GM15510 (cell line): ENCODE measurements around the gene AGBL5.
A peak's percentile ranks its signal among the peaks of the same experiment; 100 is the strongest.

Experiments
- POLR2A ChIP-seq: IDR thresholded peaks from 3 replicates; pipeline ENCODE4 v1.6.1; 2011; ENCODE audit warnings: borderline replicate concordance; ENCODE audit not compliant: insufficient read length; ENCODE audit errors: extremely low read depth

Gene AGBL5, protein sequence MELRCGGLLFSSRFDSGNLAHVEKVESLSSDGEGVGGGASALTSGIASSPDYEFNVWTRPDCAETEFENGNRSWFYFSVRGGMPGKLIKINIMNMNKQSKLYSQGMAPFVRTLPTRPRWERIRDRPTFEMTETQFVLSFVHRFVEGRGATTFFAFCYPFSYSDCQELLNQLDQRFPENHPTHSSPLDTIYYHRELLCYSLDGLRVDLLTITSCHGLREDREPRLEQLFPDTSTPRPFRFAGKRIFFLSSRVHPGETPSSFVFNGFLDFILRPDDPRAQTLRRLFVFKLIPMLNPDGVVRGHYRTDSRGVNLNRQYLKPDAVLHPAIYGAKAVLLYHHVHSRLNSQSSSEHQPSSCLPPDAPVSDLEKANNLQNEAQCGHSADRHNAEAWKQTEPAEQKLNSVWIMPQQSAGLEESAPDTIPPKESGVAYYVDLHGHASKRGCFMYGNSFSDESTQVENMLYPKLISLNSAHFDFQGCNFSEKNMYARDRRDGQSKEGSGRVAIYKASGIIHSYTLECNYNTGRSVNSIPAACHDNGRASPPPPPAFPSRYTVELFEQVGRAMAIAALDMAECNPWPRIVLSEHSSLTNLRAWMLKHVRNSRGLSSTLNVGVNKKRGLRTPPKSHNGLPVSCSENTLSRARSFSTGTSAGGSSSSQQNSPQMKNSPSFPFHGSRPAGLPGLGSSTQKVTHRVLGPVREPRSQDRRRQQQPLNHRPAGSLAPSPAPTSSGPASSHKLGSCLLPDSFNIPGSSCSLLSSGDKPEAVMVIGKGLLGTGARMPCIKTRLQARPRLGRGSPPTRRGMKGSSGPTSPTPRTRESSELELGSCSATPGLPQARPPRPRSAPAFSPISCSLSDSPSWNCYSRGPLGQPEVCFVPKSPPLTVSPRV

DNA sequence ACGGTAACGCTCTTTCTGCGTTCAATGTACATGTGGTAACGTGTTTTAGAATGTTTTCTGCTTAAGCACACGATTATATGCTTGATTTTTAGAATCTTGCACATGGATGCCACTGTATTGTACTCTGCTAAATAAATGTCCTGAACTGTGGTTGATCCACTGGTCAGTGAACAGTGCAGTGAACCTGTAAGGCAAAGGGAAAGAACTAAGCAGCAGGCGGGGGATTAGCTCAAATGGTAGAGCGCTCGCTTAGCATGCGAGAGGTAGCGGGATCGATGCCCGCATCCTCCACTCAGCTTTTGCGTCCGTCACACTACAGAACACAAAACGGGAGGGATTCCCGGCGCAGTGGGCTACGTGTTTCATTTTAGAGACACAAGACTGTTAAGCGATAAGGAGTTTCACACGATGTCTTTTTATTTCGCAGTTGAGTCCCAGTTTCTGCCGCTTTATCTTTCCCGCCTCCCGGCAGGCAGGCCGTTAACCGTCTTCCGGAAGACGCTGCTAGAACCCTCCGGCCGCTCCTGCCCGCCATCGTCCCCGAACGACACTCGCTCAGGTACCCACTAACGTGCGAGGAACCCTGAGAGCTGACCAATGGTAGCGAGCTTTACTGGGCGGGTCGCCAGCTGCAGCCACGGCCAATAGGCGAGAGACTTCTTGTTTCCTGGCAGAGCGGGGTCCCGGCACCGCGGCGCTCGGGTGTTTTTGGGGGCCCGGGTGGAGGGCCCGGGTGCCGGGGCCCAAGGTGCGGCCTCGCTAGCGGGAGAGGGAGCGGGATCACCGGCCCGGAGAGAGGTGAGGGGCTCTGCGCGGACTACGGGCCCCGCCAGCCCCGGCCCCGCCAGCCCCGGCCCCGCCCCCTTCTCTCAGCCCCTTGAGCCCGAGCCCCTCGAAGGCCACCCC is at the start of gene AGBL5:
AGBL5 (plus strand) TSS at position 673 of the 906 bp plus-strand sequence. CDS start 1,291 bp downstream, outside the sequence.
- peak; percentile 75 for TF ChIP-seq POLR2A

DNA sequence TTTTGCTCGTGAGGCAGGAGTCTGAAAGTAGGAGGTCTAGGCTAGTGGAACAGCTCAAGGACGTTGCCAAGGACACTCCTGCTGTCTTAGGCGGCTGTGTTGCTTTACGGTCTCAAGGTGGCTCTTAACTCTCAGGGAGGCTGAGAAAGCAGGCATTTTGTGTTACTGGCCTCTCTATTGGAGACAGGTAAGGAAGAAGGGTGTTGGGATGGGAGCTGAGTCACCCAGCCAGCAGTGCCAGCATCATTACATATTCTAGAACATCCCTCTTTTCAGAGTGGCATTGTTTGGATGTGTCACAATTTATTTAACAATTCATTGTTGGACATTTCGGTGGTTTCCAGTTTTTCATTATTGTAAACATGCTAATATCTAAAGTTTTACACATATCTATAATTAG is 49.5 kb upstream of the AGBL5 start:
- no peak for TF ChIP-seq POLR2A

DNA sequence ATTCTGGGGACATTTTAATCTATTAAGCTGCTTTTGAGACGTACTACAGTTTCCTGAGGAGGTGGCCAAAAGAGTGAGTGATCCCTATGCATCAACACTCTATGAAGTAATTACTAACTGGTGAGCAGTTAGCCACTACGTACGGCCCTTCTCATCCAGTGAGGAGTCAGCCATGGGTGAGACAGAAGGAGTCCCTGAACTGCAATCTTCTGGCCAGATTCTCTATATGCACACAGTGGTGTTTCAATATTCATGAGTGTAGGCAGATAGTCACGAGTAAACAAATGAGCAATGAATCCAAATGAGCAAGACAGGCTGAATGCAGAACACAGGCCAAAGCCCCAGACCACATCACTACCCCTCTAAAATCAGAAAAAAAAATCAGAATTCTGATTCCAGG is 48.5 kb upstream of the AGBL5 start:
- TF ChIP-seq POLR2A, result no peak

DNA sequence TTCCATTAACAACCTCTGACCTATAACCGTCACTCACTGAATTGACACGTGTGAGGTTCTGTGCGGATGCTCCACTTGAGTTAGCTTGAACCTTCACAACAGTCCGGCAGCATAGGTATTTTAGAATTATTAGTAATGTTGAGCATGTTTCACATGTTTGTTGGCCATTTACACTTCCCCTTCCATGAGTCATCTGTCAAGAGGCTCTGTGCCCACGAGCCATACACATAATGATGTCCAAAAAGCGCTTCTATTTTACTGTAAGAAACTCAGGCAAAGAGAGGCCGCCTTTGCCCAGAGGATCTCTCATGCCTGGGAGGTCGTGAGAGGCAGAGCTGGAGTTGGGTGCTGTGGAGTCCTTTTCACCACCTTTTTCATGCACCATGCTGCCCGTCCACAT is 47.6 kb upstream of the AGBL5 start:
- no peak for TF ChIP-seq POLR2A

DNA sequence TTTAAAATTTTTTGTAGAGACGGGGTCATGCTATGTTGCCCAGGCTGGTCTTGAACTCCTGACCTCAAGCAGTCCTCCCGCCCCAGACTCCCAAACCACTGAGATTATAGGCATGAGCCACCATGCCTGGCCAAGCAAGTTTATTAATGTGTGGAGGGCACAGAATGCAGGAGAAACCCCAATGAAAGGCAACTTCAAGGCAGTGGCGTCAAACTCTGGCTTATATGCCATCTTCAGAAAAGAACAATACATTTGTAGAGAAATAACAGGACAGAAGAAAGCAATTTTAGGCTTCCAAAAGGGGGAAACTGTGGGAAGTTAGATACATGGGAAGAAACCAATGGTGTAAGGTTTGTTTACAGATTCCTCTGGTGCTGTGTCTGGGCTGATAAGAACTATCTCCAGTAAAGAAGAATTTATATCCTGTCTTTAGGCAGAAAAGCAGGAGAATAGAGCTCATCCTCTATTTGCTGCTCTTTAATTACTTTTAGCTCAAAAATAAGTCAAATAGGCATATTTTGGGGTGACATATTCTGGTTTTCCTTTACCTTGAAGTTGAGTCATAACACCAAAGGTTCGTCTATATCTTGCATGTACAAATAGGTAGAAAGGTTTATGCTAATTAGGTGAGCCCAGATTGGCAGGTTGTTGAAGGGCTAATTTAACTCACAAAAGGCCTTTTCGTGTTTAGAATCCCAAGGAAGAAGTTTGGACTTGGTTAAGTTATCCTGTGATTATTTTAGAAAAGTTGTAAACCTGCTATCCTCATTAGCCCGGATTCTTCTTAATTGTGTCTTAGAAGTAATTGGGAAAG is 44.7 kb upstream of the AGBL5 start:
- no peak for TF ChIP-seq POLR2A

DNA sequence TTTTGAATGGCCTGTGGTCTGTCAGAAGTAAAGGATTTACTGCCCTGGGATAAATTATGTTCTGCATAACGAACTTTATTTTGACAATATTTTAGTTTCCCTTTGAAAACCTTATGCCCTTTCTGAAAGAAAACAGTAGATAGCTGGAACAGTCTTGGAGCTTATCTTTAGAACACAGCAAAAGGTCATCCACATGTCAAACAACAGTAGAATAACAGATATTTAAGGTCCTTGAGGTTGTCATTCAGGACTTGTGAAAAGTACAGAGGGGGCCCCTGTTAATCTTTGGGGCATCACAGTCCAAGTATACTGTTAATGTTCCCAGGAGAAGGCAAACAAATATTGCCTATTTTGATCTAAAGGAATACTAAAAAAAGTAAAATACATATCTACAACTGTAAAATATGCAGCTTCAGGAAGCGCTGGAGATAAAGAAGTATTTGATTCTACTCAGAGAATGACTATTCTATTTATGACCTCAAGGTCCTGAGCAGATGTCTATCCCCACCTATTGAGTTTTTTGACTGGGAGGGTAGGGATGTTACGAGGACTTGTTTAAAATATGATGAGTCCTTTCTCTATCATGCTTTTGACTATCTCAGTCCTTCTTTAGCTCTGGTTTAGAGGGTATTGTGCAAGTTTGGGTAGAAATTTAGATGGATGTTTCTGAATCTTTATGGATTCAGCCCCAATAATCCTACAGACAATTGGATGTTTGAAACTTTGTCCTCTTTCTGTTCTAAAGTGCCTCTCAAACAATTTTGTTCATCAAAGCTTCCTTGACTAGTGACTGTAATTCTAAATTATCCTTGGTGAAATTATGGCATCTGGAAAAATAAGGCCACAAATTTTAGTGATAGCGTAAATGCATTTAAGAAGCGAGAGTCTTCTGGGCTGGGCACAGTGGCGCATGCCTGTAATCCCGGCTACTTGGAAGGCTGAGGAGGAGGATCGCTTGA is 43.8 kb upstream of the AGBL5 start:
- no peak for TF ChIP-seq POLR2A

DNA sequence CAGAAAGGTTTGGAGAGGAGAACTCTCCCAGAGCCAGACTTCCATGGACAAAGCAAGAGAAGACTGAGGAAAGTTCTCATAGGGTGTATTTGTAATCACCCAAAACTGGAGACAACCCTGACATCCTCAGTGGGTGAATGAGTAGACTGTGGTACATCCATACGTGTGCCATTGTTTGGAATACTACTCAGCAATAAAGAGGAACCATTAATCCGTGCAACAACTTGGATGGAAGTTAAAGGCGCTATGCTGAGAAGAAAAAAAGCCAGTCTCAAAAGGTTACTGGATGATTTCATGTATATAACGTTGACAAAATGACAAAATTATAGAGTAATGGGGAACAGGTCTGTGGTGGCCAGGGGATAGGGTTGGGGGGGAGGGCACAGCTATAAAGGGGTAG is 42.8 kb upstream of the AGBL5 start:
- TF ChIP-seq POLR2A, result no peak

DNA sequence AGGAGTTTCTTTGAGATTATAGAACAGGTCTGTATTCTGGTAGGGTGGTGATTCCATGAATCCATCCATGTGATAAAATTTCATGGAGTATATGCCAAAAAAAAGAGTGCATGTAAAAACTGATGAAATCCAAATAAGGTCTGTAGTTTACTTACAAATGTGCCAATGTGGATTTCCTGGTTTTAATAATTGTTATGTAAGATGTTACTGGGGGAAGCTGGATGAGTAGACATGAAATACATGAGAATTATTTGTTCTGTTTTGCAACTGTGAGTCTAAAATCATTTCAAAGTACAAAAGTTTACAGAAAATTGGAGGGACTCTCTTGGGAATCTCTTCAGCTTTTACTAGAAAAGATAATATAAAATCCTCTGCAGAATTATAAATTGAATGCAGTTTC is 42.4 kb upstream of the AGBL5 start:
- TF ChIP-seq POLR2A, result no peak

DNA sequence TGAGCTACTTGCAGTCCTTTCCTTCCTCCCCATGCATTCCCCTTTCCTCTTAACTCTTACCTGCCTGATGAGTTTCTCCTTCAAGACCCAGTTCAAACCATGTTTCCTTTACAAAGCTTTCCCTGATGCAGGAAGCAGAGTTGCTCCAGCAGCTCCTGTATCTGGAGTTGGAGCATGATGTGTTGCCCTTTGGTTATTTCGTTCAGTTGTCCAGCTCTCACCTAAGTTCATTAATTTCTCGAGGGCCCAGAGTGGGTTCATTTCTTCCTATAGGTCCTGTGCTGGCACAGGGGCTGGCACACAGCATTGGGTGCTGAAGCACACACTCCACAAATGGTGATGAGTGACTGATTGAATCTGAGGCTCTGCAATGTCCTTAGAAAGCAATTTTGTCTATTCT is 41.8 kb upstream of the AGBL5 start:
- no peak for TF ChIP-seq POLR2A

DNA sequence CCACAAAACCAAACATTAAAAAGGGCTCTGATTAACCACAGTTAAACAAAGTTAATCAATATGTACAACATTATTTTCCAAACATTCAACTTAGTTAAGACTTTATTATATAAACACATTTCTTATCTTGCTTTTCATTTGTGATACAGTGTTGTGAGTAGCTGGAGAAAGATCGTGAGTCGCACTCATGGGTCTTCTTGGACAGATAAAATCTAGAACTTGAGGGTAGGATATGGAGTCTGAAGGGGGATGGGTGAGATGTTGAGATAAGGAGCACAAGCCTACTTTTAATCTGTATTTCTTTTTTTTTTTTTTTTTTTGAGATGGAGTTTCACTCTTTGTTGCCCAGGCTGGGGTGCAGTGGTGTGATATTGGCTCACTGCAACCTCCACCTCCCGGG is 41.3 kb upstream of the AGBL5 start:
- TF ChIP-seq POLR2A, result no peak

DNA sequence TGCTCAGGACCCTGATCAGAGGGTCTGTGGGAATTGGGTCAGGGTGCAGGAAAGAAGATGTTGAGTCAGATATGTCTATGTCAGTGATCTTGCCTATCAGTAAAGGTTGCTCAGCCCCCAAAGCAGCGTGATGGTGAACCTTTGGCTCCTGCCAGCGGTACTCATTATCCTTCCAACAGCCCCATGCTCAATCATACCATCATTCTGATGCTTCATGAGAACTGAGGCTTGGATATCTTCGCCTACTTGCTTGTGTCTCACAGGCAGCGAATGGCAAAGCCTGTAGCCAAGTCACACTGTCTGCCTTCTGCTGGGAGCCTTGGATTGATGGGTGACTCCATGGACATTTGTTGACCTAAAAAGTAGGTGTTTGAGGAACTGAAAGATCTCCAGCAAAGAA is 37.7 kb upstream of the AGBL5 start:
- TF ChIP-seq POLR2A, result no peak

DNA sequence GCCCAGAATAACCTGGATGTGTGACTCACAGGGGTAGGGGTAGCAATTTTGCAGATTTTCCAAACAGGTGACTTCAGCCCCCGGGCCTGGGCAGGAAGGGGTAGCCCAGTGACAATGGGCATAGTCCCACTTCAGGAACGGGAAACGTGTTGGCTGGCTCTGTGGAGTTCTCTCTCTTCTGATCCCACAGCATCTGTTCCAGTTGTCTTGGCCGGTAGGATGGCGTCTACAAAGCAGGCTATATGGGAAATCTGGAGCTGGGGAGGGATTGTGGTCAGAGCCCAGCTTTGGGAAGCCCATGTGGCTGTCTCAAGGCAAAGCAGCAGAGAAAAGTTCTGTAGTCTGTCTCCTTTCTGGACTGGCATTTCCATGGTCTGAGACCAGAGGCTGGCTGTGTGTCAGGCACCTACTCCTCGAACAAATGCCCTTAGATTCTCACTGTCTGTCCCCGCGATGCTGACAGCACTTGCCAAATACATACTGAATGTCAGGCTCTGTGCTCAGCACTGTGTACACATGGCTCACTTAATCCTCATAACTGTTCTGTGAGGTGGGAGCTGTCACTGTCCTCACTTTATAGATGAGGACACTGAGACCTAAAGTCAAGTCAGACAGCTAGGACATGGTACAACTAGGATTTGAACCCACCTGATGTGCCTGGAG is 36.6 kb upstream of the AGBL5 start:
- no peak for TF ChIP-seq POLR2A
